MM.1S (cell line): ENCODE measurements around the gene WDFY3.

Source experiments
- DNase-seq: peaks from one replicate; pipeline ENCODE4 v3.0.0-alpha.2; 2015
- H2AFZ ChIP-seq: fragments of 300-600 bp; sonication (generic); 2 replicates; pipeline ENCODE4 v1.6.0; 2016; ENCODE audit warnings: antibody characterized with exemption, low read length
- H3F3A ChIP-seq: fragments of 300-600 bp; sonication (generic); 2 replicates; pipeline ENCODE4 v1.6.1; 2016; ENCODE audit warnings: mild to moderate bottlenecking, antibody characterized with exemption, low read length, moderate library complexity, mixed read lengths; ENCODE audit not compliant: insufficient read depth
- H3K27ac ChIP-seq: fragments of 300-600 bp; sonication (generic); 2 replicates; pipeline ENCODE4 v1.5.1; 2016; ENCODE audit warnings: mild to moderate bottlenecking, low read length
- H3K27me3 ChIP-seq: fragments of 300-600 bp; sonication (generic); replicated peaks from 2 replicates; pipeline ENCODE4 v1.6.0; 2016; ENCODE audit warnings: low read length; ENCODE audit not compliant: insufficient read depth
- H3K36me3 ChIP-seq: fragments of 300-600 bp; sonication (generic); replicated peaks from 2 replicates; pipeline ENCODE4 v1.6.1; 2016; ENCODE audit warnings: mild to moderate bottlenecking, low read length, mixed read lengths; ENCODE audit not compliant: insufficient read depth
- H3K4me1 ChIP-seq: fragments of 300-600 bp; sonication (generic); 2 replicates; pipeline ENCODE4 v1.6.1; 2016; ENCODE audit warnings: low read length, mixed read lengths
- H3K4me2 ChIP-seq: fragments of 300-600 bp; sonication (generic); 2 replicates; pipeline ENCODE4 v1.6.0; 2016; ENCODE audit warnings: low read depth, low read length
- H3K4me3 ChIP-seq: fragments of 300-600 bp; sonication (generic); 2 replicates; pipeline ENCODE4 v1.5.1; 2016; ENCODE audit warnings: low read length, mixed read lengths
- H3K79me2 ChIP-seq: fragments of 300-600 bp; sonication (generic); 2 replicates; pipeline ENCODE4 v1.6.1; 2016; ENCODE audit warnings: mixed run types, low read length, mixed read lengths
- H3K9ac ChIP-seq: fragments of 300-600 bp; sonication (generic); 2 replicates; pipeline ENCODE4 v1.6.1; 2016; ENCODE audit warnings: low read length, mixed read lengths
- H3K9me2 ChIP-seq: fragments of 300-600 bp; sonication (generic); replicated peaks from 2 replicates; pipeline ENCODE4 v1.6.1; 2016; ENCODE audit warnings: mild to moderate bottlenecking, low read length, mixed read lengths; ENCODE audit not compliant: insufficient read depth
- H3K9me3 ChIP-seq: fragments of 300-600 bp; sonication (generic); replicated peaks from 2 replicates; pipeline ENCODE4 v1.6.1; 2016; ENCODE audit warnings: mild to moderate bottlenecking, low read length, mixed read lengths; ENCODE audit not compliant: insufficient read depth
- H4K20me1 ChIP-seq: fragments of 300-600 bp; sonication (generic); 2 replicates; pipeline ENCODE4 v1.6.1; 2016; ENCODE audit warnings: mild to moderate bottlenecking, low read length, moderate library complexity, mixed read lengths; ENCODE audit not compliant: insufficient read depth
- EZH2 ChIP-seq: fragments of 300-600 bp; sonication (generic); optimal IDR thresholded peaks from 2 replicates; pipeline ENCODE3; 2017; ENCODE audit warnings: low read depth, mild to moderate bottlenecking, antibody characterized with exemption, low read length, mixed read lengths
- EZH2phosphoT487 ChIP-seq: fragments of 300-600 bp; sonication (generic); IDR thresholded peaks from 2 replicates; pipeline ENCODE4 v1.6.1; 2018; ENCODE audit warnings: antibody characterized with exemption, low read length
- TF ChIP-seq, protein P1 (sequence below): fragments of 300-600 bp; sonication (generic); IDR thresholded peaks from 2 replicates; pipeline ENCODE4 v1.5.1; 2016; ENCODE audit warnings: antibody characterized with exemption, low read length, mixed read lengths

The WDFY3 gene

DNA sequence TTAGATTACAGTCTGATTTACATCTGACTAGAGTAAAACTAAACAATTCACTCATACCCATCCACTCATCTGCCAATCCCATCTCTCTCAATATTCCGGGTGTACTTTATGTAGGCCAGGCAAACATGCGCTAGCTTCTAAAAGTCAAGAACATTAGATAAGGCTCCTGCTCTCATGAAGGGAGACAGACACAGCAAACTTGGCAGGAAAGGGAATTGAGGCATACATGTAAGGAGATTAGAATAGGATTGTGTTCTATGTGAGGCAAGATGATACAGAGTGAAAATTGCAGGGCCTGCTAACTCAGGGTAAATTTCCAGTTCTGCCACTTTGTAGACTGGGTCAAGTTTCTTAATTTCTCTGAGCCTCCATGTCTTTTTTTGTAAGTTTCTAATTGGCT is 247.8 kb downstream of the WDFY3 start:
- Histone ChIP-seq H3K4me1 (no peaks in the 10 kb centered on the region), H3K4me3 (no peak overlapping the region), H4K20me1 (no peaks in the 10 kb centered on the region), H3K9me3 (no peaks in the 10 kb centered on the region), H3K27me3 (no peaks in the 10 kb centered on the region), H3K27ac (no peak overlapping the region), H3K79me2 (no peaks in the 10 kb centered on the region), H3K36me3 (no peaks in the 10 kb centered on the region), H3K9ac (no peak overlapping the region), H3K9me2 (no peaks in the 10 kb centered on the region), H3F3A (no peaks in the 10 kb centered on the region), H2AFZ (no peak overlapping the region), H3K4me2 (no peak overlapping the region)
- DNase-seq, result no peak
- TF ChIP-seq, protein P1, sequence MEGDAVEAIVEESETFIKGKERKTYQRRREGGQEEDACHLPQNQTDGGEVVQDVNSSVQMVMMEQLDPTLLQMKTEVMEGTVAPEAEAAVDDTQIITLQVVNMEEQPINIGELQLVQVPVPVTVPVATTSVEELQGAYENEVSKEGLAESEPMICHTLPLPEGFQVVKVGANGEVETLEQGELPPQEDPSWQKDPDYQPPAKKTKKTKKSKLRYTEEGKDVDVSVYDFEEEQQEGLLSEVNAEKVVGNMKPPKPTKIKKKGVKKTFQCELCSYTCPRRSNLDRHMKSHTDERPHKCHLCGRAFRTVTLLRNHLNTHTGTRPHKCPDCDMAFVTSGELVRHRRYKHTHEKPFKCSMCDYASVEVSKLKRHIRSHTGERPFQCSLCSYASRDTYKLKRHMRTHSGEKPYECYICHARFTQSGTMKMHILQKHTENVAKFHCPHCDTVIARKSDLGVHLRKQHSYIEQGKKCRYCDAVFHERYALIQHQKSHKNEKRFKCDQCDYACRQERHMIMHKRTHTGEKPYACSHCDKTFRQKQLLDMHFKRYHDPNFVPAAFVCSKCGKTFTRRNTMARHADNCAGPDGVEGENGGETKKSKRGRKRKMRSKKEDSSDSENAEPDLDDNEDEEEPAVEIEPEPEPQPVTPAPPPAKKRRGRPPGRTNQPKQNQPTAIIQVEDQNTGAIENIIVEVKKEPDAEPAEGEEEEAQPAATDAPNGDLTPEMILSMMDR, result no peak
- no peak for TF ChIP-seq EZH2
- TF ChIP-seq EZH2phosphoT487, result no peak

DNA sequence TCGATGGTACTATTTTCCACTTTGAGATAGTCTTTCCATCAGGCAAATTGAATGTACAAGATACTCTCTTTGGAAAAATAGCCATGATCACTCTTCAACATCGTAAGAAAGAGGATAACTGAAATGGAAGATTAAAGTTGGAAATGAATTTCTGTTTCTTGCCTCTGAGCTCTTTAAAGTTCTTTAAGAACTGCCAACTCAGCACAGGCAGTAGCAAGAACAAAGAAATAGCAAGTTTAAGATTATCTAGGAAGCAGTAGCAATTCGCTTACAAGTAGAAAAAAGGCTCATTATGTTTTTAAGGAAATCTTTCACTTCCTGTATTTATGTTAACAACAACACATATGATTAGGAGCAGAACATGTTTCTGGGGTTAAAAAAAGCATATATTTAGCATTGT is 255.9 kb downstream of the WDFY3 start:
- Histone ChIP-seq H3K79me2 (no peaks in the 10 kb centered on the region), H3K9me2 (no peaks in the 10 kb centered on the region), H3K4me1 (no peaks in the 10 kb centered on the region), H3F3A (no peaks in the 10 kb centered on the region), H3K4me3 (no peak overlapping the region), H3K9me3 (no peaks in the 10 kb centered on the region), H3K4me2 (peak overlapping the region; percentile 10; the same call in 1 of the 2 replicates), H2AFZ (no peak overlapping the region), H3K27me3 (no peaks in the 10 kb centered on the region), H3K27ac (no peak overlapping the region), H4K20me1 (no peaks in the 10 kb centered on the region), H3K36me3 (no peaks in the 10 kb centered on the region), H3K9ac (no peak overlapping the region)
- DNase-seq, result no peak
- TF ChIP-seq, protein P1, result no peak
- no peak for TF ChIP-seq EZH2
- no peak for TF ChIP-seq EZH2phosphoT487

DNA sequence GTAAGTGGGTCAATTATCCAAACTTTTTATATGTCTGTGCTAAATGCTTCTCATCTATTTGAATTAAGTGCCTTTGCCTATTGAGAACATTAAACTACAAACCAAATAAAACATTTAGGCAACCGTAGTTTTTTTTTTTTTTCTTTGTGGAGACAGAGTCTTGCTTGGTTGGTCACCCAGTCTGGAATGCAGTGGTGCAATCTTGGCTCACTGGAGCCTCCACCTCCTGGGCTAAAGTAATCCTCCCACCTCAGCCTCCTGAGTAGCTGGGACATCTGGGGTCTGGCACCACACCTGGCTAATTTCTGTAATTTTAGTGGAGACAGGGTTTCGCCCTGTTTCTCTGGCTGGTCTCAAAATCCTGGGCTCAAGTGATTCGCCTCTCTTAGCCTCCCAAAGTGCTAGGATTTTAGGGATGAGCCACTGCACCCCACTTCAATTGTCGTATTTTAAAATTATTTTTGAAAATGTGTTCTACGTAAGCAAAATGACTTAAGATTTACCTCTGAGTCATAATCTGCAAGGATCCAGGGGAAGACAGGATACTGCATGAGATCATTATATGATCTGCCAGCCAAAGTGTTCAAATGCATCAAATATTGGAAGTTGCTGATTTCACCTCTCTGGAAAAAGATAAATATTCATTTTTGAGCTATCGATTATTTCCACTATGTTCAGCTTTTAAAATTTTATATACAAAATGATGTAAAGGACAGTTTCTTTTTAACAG is 257.9 kb downstream of the WDFY3 start:
- Histone ChIP-seq H2AFZ (no peak overlapping the region), H3K36me3 (no peaks in the 10 kb centered on the region), H3K79me2 (no peaks in the 10 kb centered on the region), H3K4me2 (no peak overlapping the region), H3K27me3 (no peaks in the 10 kb centered on the region), H3K9me2 (no peaks in the 10 kb centered on the region), H4K20me1 (no peaks in the 10 kb centered on the region), H3K27ac (no peak overlapping the region), H3K4me3 (no peak overlapping the region), H3K9me3 (no peaks in the 10 kb centered on the region), H3K9ac (no peak overlapping the region), H3K4me1 (no peaks in the 10 kb centered on the region), H3F3A (no peaks in the 10 kb centered on the region)
- TF ChIP-seq EZH2phosphoT487 (no peak), EZH2 (no peak)
- TF ChIP-seq, protein P1, result no peak
- no peak for DNase-seq
